A549 (cell line): ENCODE data around the gene XG.
"Not testable (repeated sequence)": the region's sequence is repeated elsewhere in the genome, so short reads cannot be mapped to it uniquely, and the experiment has no call there.

Experiments used
- BHLHE40 ChIP-seq: IDR thresholded peaks from 2 replicates; pipeline ENCODE4 v1.6.1; 2012; ENCODE audit warnings: low read depth, low read length, inconsistent platforms
- CBX2 ChIP-seq: fragments of 200-600 bp; sonication (generic); IDR thresholded peaks from 2 replicates; pipeline ENCODE4 v1.6.1; 2016; ENCODE audit warnings: low read depth, mild to moderate bottlenecking, borderline replicate concordance
- CHD4 ChIP-seq: fragments of 200-600 bp; sonication (generic); IDR thresholded peaks from 2 replicates; pipeline ENCODE4 v1.6.1; 2016; ENCODE audit warnings: antibody characterized with exemption, mild to moderate bottlenecking, borderline replicate concordance
- CTCF ChIP-seq: fragments of >200 bp; sonication (Bioruptor Twin); formaldehyde crosslinking; IDR thresholded peaks from 3 replicates; pipeline ENCODE4 v1.5.1; 2016
- HDAC2 ChIP-seq: fragments of 200-600 bp; sonication (generic); IDR thresholded peaks from 2 replicates; pipeline ENCODE4 v1.6.1; 2016
- MAZ ChIP-seq: fragments of 150-350 bp; IDR thresholded peaks from 2 replicates; pipeline ENCODE4 v1.6.1; 2014; ENCODE audit warnings: antibody characterized with exemption, low read depth, low read length, borderline replicate concordance
- RFX5 ChIP-seq: fragments of 450-650 bp; IDR thresholded peaks from 2 replicates; pipeline ENCODE4 v1.7.1; 2014; ENCODE audit warnings: antibody characterized with exemption, mild to moderate bottlenecking, moderate library complexity
- TF ChIP-seq, protein P1 (sequence below): fragments of 450-650 bp; IDR thresholded peaks from 2 replicates; pipeline ENCODE4 v1.6.1; 2014; ENCODE audit warnings: antibody characterized with exemption

DNA sequence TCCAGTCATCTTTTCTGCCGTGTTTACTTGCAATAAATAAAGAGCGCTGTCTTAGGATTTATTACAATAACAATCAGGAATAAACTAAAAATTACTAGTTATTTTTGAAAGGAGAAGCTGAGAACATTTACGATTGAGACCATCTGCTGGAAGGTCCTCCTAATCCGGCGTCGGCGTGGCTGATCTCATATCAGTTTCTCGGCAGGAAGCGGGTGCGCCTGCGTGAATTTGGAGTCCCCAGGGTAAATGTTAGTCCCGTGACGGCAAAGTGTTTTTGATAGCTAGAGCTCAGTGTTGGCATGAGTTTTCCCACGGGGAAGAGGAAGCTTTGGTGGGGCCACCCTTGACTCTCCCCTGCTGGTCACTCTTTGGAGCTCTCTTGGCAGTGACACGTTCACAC is 45.0 kb downstream of the XG start:
- TF ChIP-seq MAZ, CHD4, BHLHE40, HDAC2, RFX5, CBX2, CTCF: not testable (repeated sequence)
- TF ChIP-seq, protein P1, sequence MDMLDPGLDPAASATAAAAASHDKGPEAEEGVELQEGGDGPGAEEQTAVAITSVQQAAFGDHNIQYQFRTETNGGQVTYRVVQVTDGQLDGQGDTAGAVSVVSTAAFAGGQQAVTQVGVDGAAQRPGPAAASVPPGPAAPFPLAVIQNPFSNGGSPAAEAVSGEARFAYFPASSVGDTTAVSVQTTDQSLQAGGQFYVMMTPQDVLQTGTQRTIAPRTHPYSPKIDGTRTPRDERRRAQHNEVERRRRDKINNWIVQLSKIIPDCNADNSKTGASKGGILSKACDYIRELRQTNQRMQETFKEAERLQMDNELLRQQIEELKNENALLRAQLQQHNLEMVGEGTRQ: not testable (repeated sequence)
